Loucy (cell line): ENCODE results near the gene ETV5.

Experiments
- CTCF ChIP-seq: fragments of 200-600 bp; sonication (generic); conservative IDR thresholded peaks from 2 replicates; pipeline ENCODE4 v1.5.1; 2014; ENCODE audit warnings: mild to moderate bottlenecking, antibody characterized with exemption, low read length
- EZH2phosphoT487 ChIP-seq: fragments of 200-600 bp; IDR thresholded peaks from 2 replicates; pipeline ENCODE4 v1.6.1; 2018; ENCODE audit warnings: antibody characterized with exemption, mild to moderate bottlenecking, moderate library complexity, borderline replicate concordance

GRCh38 chr3:186090901-186091300 lies 18.0 kb downstream of the ETV5 start:
- TF ChIP-seq CTCF = no peak
- no peak for TF ChIP-seq EZH2phosphoT487
